CD4-positive, alpha-beta T cell treated with Interleukin-4 for 1 hour (primary cell): ENCODE results near the gene PLEKHG5.
"Not testable (repeated sequence)": the region's sequence is repeated elsewhere in the genome, so short reads cannot be mapped to it uniquely, and the experiment has no call there.

Experiments used
- DNase-seq, 2 donors: peaks; one replicate each; pipeline ENCODE4 v3.0.0-alpha.2; 2020 to 2022

The PLEKHG5 gene

GRCh38 chr1:6445062-6445763 lies 46.3 kb downstream of the PLEKHG5 start:
- DNase-seq = peak; percentile 30 to 52

- DNase-seq = no peak
Measured at GRCh38 chr1:6444377-6444776, 47.1 kb downstream of the PLEKHG5 start.

- DNase-seq = no peak
Measured at GRCh38 chr1:6443339-6444115, 47.9 kb downstream of the PLEKHG5 start.

- no peak for DNase-seq
Measured at GRCh38 chr1:6441586-6441985, 49.9 kb downstream of the PLEKHG5 start.

- DNase-seq = peak; percentile 76 to 80
Measured at GRCh38 chr1:6440198-6441126, 51.0 kb downstream of the PLEKHG5 start.

GRCh38 chr1:6438047-6438525 lies 53.4 kb downstream of the PLEKHG5 start:
- peak; percentile 75 to 80 for DNase-seq

- not testable (repeated sequence) for DNase-seq
Measured at GRCh38 chr1:6437012-6437700, 54.3 kb downstream of the PLEKHG5 start.

- DNase-seq = not testable (repeated sequence)
Measured at GRCh38 chr1:6436277-6436676, 55.2 kb downstream of the PLEKHG5 start.

GRCh38 chr1:6435547-6435946 lies 55.9 kb downstream of the PLEKHG5 start:
- DNase-seq = no peak

- no peak for DNase-seq
Measured at GRCh38 chr1:6435129-6435528, 56.3 kb downstream of the PLEKHG5 start.

GRCh38 chr1:6434186-6434585 lies 57.3 kb downstream of the PLEKHG5 start:
- no peak for DNase-seq

- DNase-seq = not testable (repeated sequence)
Measured at GRCh38 chr1:6431645-6432579, 59.6 kb downstream of the PLEKHG5 start.

GRCh38 chr1:6429660-6430411 lies 61.6 kb downstream of the PLEKHG5 start:
- not testable (repeated sequence) for DNase-seq

- not testable (repeated sequence) for DNase-seq
Measured at GRCh38 chr1:6428453-6428852, 63.0 kb downstream of the PLEKHG5 start.

- DNase-seq = no peak
Measured at GRCh38 chr1:6427441-6428390, 63.8 kb downstream of the PLEKHG5 start.

- no peak for DNase-seq
Measured at GRCh38 chr1:6426972-6427350, 64.5 kb downstream of the PLEKHG5 start.

GRCh38 chr1:6426277-6426971 lies 65.0 kb downstream of the PLEKHG5 start:
- no peak for DNase-seq

GRCh38 chr1:6425658-6426057 lies 65.8 kb downstream of the PLEKHG5 start:
- DNase-seq = no peak
